Measurements from ENCODE around the gene RDH5. TPM values are rescaled to one million over a fixed set of nuclear protein-coding genes. Genes with fewer than 3 reads are reported as not detected.

Gene RDH5
- polyA plus RNA-seq, 1 donor from 2014 or later = 3.4 TPM

GRCh38 chr12:55720894-55721444 lies 776 bp downstream of the RDH5 start:
- Histone ChIP-seq H3K27me3 (ENCODE audit: insufficient read depth, low read depth, low read length) (no peaks in the 10 kb centered on the region), H3K4me2 (ENCODE audit: low read length) (no peak overlapping the region), H3K36me3 (ENCODE audit: insufficient read depth, low read length) (peaks cover 3% of the 10 kb centered on the region), H3K27ac (ENCODE audit: low read length) (no peak overlapping the region), H3K79me2 (replicated peaks; ENCODE audit: insufficient read depth, low read length) (peaks cover 7% of the 10 kb centered on the region), H3K4me3 (ENCODE audit: low read length) (no peak overlapping the region), H3K9ac (ENCODE audit: low read length) (no peak overlapping the region), H3K9me2 (ENCODE audit: insufficient read depth, low read length) (no peaks in the 10 kb centered on the region), H3F3A (ENCODE audit: insufficient read depth, low read length, poor library complexity, severe bottlenecking) (no peaks in the 10 kb centered on the region), H3K9me3 (ENCODE audit: low read length) (no peaks in the 10 kb centered on the region), H4K20me1 (ENCODE audit: insufficient read depth) (no peaks in the 10 kb centered on the region), H2AFZ (ENCODE audit: low read depth, low read length) (no peak overlapping the region)
- TF ChIP-seq TAF1 (IDR thresholded peaks at IDR 0.05; ENCODE audit: low read depth) (no peak), EP300 (conservative IDR thresholded peaks at IDR 0.05; ENCODE audit: poor library complexity, severe bottlenecking) (no peak), RAD21 (conservative IDR thresholded peaks at IDR 0.05) (no peak), SMC3 (conservative IDR thresholded peaks at IDR 0.05; ENCODE audit: poor library complexity) (no peak), CTCF (IDR thresholded peaks at IDR 0.05; ENCODE audit: poor library complexity, severe bottlenecking) (no peak), MXI1 (conservative IDR thresholded peaks at IDR 0.05; ENCODE audit: poor library complexity, severe bottlenecking) (no peak), POLR2AphosphoS5 (IDR thresholded peaks at IDR 0.05) (no peak), EZH2 (IDR thresholded peaks at IDR 0.05; ENCODE audit: borderline replicate concordance, insufficient read depth, low read length, poor library complexity, severe bottlenecking) (no peak), REST (IDR thresholded peaks at IDR 0.05; ENCODE audit: borderline replicate concordance) (no peak)

- no peak overlapping the region for H3K4me2 ChIP-seq (ENCODE audit: low read length)
- no peak overlapping the region for H3K9ac ChIP-seq (ENCODE audit: low read length)
- H3K79me2 ChIP-seq (replicated peaks; ENCODE audit: insufficient read depth, low read length) = peaks cover 8% of the 10 kb centered on the region
- H3K36me3 ChIP-seq (ENCODE audit: insufficient read depth, low read length) = peaks cover 3% of the 10 kb centered on the region
- H3K27ac ChIP-seq (ENCODE audit: low read length) = no peak overlapping the region
- no peak overlapping the region for H2AFZ ChIP-seq (ENCODE audit: low read depth, low read length)
- no peaks in the 10 kb centered on the region for H3K9me2 ChIP-seq (ENCODE audit: insufficient read depth, low read length)
- no peak overlapping the region for H3K4me3 ChIP-seq (ENCODE audit: low read length)
- TF ChIP-seq EZH2 (IDR thresholded peaks at IDR 0.05; ENCODE audit: borderline replicate concordance, insufficient read depth, low read length, poor library complexity, severe bottlenecking) (no peak), REST (IDR thresholded peaks at IDR 0.05; ENCODE audit: borderline replicate concordance) (no peak), POLR2AphosphoS5 (IDR thresholded peaks at IDR 0.05) (no peak), SMC3 (conservative IDR thresholded peaks at IDR 0.05; ENCODE audit: poor library complexity) (no peak), MXI1 (conservative IDR thresholded peaks at IDR 0.05; ENCODE audit: poor library complexity, severe bottlenecking) (no peak), TAF1 (IDR thresholded peaks at IDR 0.05; ENCODE audit: low read depth) (no peak), CTCF (IDR thresholded peaks at IDR 0.05; ENCODE audit: poor library complexity, severe bottlenecking) (no peak), RAD21 (conservative IDR thresholded peaks at IDR 0.05) (no peak), EP300 (conservative IDR thresholded peaks at IDR 0.05; ENCODE audit: poor library complexity, severe bottlenecking) (no peak)
- H4K20me1 ChIP-seq (ENCODE audit: insufficient read depth) = no peaks in the 10 kb centered on the region
- H3K27me3 ChIP-seq (ENCODE audit: insufficient read depth, low read depth, low read length) = no peaks in the 10 kb centered on the region
- no peaks in the 10 kb centered on the region for H3F3A ChIP-seq (ENCODE audit: insufficient read depth, low read length, poor library complexity, severe bottlenecking)
- H3K9me3 ChIP-seq (ENCODE audit: low read length) = no peaks in the 10 kb centered on the region
Measured at GRCh38 chr12:55721601-55722213, 1.5 kb downstream of the RDH5 start.

All from neural cell (in vitro differentiated cells).